Lower leg skin (tissue), 4 donors: ENCODE measurements around the gene PDK2. TPM values are rescaled to one million over a fixed set of nuclear protein-coding genes. Genes with fewer than 3 reads are reported as not detected.

Experiments
- DNase-seq, 2 donors: peaks; one replicate each; pipeline ENCODE4 v3.0.0-alpha.2; 2019; ENCODE audit warnings: low spot score in 2 of 2
- H3K4me3 ChIP-seq: fragments of 200-600 bp; sonication (generic); 2 replicates; pipeline ENCODE4 v1.5.1; 2017; ENCODE audit warnings: mild to moderate bottlenecking, low read depth; ENCODE audit not compliant: poor library complexity, severe bottlenecking
- POLR2A ChIP-seq, 2 donors: fragments of 450-650 bp; IDR thresholded peaks; one replicate each; pipeline ENCODE4 v1.6.1; 2016 to 2017; ENCODE audit warnings: antibody characterized with exemption in 2 of 2, mild to moderate bottlenecking in 1 of 2, moderate library complexity in 1 of 2
- WGBS, 2 donors: methylation state at CpG; one replicate each; pipeline ENCODE4 v1.1.5; 2018; 5-methylcytosine and 5-hydroxymethylcytosine counted together
- intact Hi-C: fragments of 100-400 bp; cut with DNase I; formaldehyde crosslinking; loops from one replicate; pipeline ENCODE4 v1.15.0; 2023; ENCODE audit warnings: low total_unique reads
- total RNA-seq, 4 donors: library from RNA; depleted of rRNA; stranded (reverse); fragments of >200 nt; gene quantifications; one replicate each; pipeline ENCODE4 v1.1.0, GENCODE V29; 2016
- TF ChIP-seq, protein P1 (sequence below), 3 donors: fragments of 450-650 bp; IDR thresholded peaks; one replicate each; pipeline ENCODE4 v1.5.1; 2016; ENCODE audit warnings: antibody characterized with exemption in 3 of 3, mild to moderate bottlenecking in 3 of 3, moderate library complexity in 2 of 3

Gene PDK2
- total RNA-seq, 4 donors from 2014 or later, result 35.6 to 86.6 (median 57.0) TPM

- 65% methylated on average over 8 of the region's 8 CpGs for WGBS, 2 donors
- TF ChIP-seq, protein P1, sequence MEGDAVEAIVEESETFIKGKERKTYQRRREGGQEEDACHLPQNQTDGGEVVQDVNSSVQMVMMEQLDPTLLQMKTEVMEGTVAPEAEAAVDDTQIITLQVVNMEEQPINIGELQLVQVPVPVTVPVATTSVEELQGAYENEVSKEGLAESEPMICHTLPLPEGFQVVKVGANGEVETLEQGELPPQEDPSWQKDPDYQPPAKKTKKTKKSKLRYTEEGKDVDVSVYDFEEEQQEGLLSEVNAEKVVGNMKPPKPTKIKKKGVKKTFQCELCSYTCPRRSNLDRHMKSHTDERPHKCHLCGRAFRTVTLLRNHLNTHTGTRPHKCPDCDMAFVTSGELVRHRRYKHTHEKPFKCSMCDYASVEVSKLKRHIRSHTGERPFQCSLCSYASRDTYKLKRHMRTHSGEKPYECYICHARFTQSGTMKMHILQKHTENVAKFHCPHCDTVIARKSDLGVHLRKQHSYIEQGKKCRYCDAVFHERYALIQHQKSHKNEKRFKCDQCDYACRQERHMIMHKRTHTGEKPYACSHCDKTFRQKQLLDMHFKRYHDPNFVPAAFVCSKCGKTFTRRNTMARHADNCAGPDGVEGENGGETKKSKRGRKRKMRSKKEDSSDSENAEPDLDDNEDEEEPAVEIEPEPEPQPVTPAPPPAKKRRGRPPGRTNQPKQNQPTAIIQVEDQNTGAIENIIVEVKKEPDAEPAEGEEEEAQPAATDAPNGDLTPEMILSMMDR (IDR thresholded peaks at IDR 0.05), result no peak
- TF ChIP-seq POLR2A (IDR thresholded peaks at IDR 0.05), result no peak
- intact Hi-C loops, result no loop called here
- H3K4me3 ChIP-seq, result no peak overlapping the region
- DNase-seq, result no peak
These were observed 60.1 kb downstream of the PDK2 start for GRCh38 chr17:50155115-50155819.

DNA sequence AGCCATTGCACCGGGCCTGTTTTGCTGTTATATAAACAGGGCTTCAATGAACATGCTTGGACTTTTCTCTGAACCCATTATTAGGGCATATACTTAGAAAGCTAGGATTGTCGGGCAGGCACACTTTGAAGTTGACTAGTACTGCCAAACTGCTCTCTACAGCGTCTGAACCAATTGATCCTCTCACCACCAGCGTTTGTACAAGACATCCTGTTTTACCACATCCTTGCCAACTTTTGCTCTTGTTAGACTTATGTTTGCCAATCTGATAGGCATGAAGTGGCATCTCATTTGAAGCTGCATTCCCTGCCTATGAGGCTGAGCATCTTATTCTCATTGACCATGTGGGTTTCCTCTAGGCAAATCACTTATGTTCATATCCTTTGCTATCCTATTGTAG lies 62.7 kb downstream of the PDK2 start:
- TF ChIP-seq, protein P1 (IDR thresholded peaks at IDR 0.05), result no peak
- WGBS, 2 donors, result 42 to 44% methylated on average over 4 of the region's 4 CpGs
- no peak for DNase-seq
- intact Hi-C loops, result no loop called here
- no peak overlapping the region for H3K4me3 ChIP-seq

DNA sequence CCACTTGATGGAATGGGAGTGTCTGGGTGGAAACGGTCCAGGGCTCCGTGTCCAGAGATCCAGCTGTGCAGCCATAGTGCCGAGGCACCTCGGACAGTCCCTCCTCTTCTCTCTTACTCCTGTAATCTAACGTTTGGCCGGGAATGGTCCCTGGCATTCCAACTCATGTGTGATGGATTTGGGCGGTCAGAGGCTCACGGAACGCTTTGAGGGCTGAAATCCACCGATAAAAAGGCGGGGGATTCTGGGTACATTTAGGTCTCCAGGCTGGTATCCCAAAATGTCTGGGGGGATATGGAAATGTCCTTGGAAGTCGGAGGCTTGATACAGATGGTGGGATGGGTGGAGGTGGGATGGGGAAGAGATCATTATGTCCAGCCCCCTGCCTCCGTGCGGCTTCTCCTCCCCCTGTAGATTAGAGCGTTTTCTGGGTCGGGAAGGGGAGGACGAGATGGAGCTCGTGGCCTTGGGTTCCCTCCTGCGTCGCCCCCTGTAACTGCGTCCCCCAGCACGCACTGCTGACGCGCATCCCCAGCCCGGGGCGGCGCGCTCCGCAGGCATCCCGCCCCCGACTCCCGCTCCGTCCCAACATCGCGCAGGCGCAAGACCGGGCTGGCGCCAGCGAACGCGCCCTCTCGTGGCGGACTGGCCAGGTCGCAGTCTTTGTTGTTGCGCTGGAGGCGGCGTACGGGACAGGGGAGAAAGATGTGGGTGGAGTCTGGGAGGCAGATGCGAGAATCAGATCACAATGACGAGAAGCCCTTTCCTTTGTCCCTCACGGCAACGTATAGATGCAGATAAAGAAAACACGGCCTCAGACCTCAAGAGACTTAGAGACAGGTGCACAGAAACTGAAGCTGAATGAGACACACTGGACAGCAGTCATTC lies 66.1 kb downstream of the PDK2 start:
- intact Hi-C loops, result no loop called here
- WGBS, 2 donors, result 1% methylated on average over 38 to 51 of the region's 53 CpGs
- no peak for TF ChIP-seq POLR2A (IDR thresholded peaks at IDR 0.05)
- TF ChIP-seq, protein P1 (IDR thresholded peaks at IDR 0.05), result no peak
- peak; percentile 88 to 99 for DNase-seq
- H3K4me3 ChIP-seq, result peak overlapping the region; percentile 16

Other genes starting within 250 kb of the PDK2 start
- not detected for gene TAC4, start 247.3 kb upstream of the PDK2 start, total RNA-seq
- 1 to 10 TPM; 1.9 to 3.3 (median 2.5) TPM for gene DLX4, start 126.2 kb upstream of the PDK2 start, total RNA-seq
- 10 to 100 TPM; 28.8 to 36.5 (median 29.9) TPM for gene DLX3, start 100.1 kb upstream of the PDK2 start, total RNA-seq
- 100 to 1,000 TPM in 3 of 4 donors, 10 to 100 TPM in 1; 99.7 to 148 (median 121) TPM for gene ITGA3, start 39.2 kb upstream of the PDK2 start, total RNA-seq
- gene SAMD14, start 34.8 kb downstream of the PDK2 start, total RNA-seq, result under 1 TPM in 1 of 4 donors, not detected in 3; 0.39 TPM
- 10 to 100 TPM; 20.7 to 31.9 (median 29.5) TPM for gene PPP1R9B, start 55.3 kb downstream of the PDK2 start, total RNA-seq
- gene SGCA, start 70.7 kb downstream of the PDK2 start, total RNA-seq, result 1 to 10 TPM; 1.0 to 9.9 (median 5.6) TPM
- gene COL1A1, start 106.3 kb downstream of the PDK2 start, total RNA-seq, result 10 to 100 TPM; 15.0 to 90.5 (median 25.8) TPM
- 1 to 10 TPM in 1 of 4 donors, not detected in 3; 3.1 TPM for gene TMEM92, start 179.1 kb downstream of the PDK2 start, total RNA-seq